ENCODE results near the gene MTARC2. TPM values are rescaled to one million over a fixed set of nuclear protein-coding genes. Genes with fewer than 3 reads are reported as not detected.

The MTARC2 gene
- total RNA-seq, 1 experiment from 2014 or later = 13.3 TPM

DNA sequence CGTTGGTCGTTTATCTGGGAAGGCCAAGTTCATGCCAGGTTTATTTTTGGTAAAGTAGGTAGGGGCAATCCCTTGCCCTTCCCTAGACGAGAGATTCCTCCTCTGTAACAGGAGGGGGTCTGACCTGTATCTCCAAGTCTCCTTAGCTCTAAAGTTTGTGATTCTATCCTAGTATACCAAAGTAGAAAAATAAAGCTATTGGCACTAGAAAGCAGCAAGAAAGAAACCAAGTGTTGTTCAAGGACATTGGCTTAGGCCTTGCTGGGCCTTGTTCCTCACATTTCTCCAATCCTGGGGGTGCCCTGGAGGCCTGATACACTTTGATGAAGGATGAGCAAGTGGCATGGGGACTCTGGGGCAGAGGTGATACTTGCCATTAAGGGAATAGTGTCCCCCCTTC, 814 bp downstream of the MTARC2 start:
- Histone ChIP-seq H3K27me3 (ENCODE audit: low read length) (no peaks in the 10 kb centered on the region), H3F3A (ENCODE audit: low read length, unreplicated experiment) (no peaks in the 10 kb centered on the region), H3K9ac (ENCODE audit: low read length) (peak overlapping the region; percentile 76), H3K36me3 (ENCODE audit: low read depth, low read length) (no peaks in the 10 kb centered on the region), H3K27ac (ENCODE audit: low read length) (no peak overlapping the region), H3K4me3 (ENCODE audit: low read length) (peak overlapping the region; percentile 88), H3K4me1 (ENCODE audit: insufficient read depth, low read length) (peaks cover 34% of the 10 kb centered on the region), H3K79me2 (ENCODE audit: low read length) (peaks cover 52% of the 10 kb centered on the region), H3K4me2 (ENCODE audit: low read length) (peak overlapping the region; percentile 83), H3K9me2 (replicated peaks; ENCODE audit: low read length) (no peaks in the 10 kb centered on the region), H2AFZ (ENCODE audit: low read length) (peak overlapping the region; percentile 89), H3K9me3 (ENCODE audit: low read length) (no peaks in the 10 kb centered on the region), H4K20me1 (ENCODE audit: low read length) (peaks cover 15% of the 10 kb centered on the region; the same call in 1 of the 2 replicates)
- TF ChIP-seq EZH2 (IDR thresholded peaks at IDR 0.05; ENCODE audit: low read length, unreplicated experiment) (no peak), EZH2phosphoT487 (IDR thresholded peaks at IDR 0.05; ENCODE audit: borderline replicate concordance, low read length) (no peak)
- TF ChIP-seq, protein P1, sequence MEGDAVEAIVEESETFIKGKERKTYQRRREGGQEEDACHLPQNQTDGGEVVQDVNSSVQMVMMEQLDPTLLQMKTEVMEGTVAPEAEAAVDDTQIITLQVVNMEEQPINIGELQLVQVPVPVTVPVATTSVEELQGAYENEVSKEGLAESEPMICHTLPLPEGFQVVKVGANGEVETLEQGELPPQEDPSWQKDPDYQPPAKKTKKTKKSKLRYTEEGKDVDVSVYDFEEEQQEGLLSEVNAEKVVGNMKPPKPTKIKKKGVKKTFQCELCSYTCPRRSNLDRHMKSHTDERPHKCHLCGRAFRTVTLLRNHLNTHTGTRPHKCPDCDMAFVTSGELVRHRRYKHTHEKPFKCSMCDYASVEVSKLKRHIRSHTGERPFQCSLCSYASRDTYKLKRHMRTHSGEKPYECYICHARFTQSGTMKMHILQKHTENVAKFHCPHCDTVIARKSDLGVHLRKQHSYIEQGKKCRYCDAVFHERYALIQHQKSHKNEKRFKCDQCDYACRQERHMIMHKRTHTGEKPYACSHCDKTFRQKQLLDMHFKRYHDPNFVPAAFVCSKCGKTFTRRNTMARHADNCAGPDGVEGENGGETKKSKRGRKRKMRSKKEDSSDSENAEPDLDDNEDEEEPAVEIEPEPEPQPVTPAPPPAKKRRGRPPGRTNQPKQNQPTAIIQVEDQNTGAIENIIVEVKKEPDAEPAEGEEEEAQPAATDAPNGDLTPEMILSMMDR (conservative IDR thresholded peaks at IDR 0.05; ENCODE audit: low read depth, low read length) = no peak
- intact Hi-C loops (cut with micrococcal nuclease) = loop anchor here (1.0 to 5.0 kb wide), 3 partner anchors 15 to 477 kb away; partner anchors contain the start of genes MTARC1 and RAB3GAP2
- CTCF ChIA-PET = no interaction called here
- TSS peak; percentile 59 for BruUV-seq (replicated peaks)
- peak; percentile 21 for DNase-seq
- POLR2A ChIA-PET (ENCODE audit: unreplicated experiment) = interaction anchor here (0.9 to 1.3 kb wide), 2 partner anchors 15 to 68 kb away, joined by 3 to 17 read pairs; no protein-coding TSS in a partner anchor
- ATAC-seq = no peak

DNA sequence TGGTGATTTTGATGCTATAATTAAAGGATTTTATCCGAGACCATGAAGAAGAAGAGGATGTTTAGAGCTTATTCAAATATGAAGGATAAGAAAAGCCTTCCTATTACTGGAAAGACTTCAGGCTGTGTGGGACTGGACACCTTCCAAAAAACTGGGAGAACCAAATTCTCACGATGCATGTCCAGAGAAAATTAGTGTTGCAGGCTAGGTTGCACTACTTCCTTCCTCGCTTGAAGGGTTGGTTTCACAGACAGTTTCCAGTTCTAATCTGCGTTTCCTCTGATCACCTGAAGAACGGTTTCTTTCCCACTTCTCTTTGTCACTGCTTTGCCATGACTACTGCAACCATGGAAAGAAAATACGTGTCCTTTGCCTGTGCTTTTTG, 2.0 kb downstream of the MTARC2 start:
- Histone ChIP-seq H3K9me3 (ENCODE audit: low read length) (no peaks in the 10 kb centered on the region), H2AFZ (ENCODE audit: low read length) (no peak overlapping the region), H3K9me2 (replicated peaks; ENCODE audit: low read length) (no peaks in the 10 kb centered on the region), H3K4me2 (ENCODE audit: low read length) (peak overlapping the region; percentile 83), H3K27me3 (ENCODE audit: low read length) (no peaks in the 10 kb centered on the region), H4K20me1 (ENCODE audit: low read length) (peaks cover 15% of the 10 kb centered on the region; the same call in 1 of the 2 replicates), H3K4me1 (ENCODE audit: insufficient read depth, low read length) (peaks cover 34% of the 10 kb centered on the region), H3F3A (ENCODE audit: low read length, unreplicated experiment) (no peaks in the 10 kb centered on the region), H3K79me2 (ENCODE audit: low read length) (peaks cover 56% of the 10 kb centered on the region), H3K4me3 (ENCODE audit: low read length) (peak overlapping the region; percentile 26), H3K27ac (ENCODE audit: low read length) (no peak overlapping the region), H3K9ac (ENCODE audit: low read length) (no peak overlapping the region), H3K36me3 (ENCODE audit: low read depth, low read length) (peaks cover 4% of the 10 kb centered on the region; the same call in 1 of the 2 replicates)
- DNase-seq (no peak), ATAC-seq (no peak)
- BruUV-seq (replicated peaks) = no TSS peak
- CTCF ChIA-PET = interaction anchor here (0.7 kb wide), 1 partner anchor 58 kb away, joined by 3 read pairs; no protein-coding TSS in a partner anchor
- TF ChIP-seq EZH2 (IDR thresholded peaks at IDR 0.05; ENCODE audit: low read length, unreplicated experiment) = no peak
- TF ChIP-seq EZH2phosphoT487 (IDR thresholded peaks at IDR 0.05; ENCODE audit: borderline replicate concordance, low read length) = no peak
- TF ChIP-seq, protein P1 (conservative IDR thresholded peaks at IDR 0.05; ENCODE audit: low read depth, low read length) = no peak
- POLR2A ChIA-PET (ENCODE audit: unreplicated experiment) = no interaction called here
- intact Hi-C loops (cut with micrococcal nuclease) = no loop called here

DNA sequence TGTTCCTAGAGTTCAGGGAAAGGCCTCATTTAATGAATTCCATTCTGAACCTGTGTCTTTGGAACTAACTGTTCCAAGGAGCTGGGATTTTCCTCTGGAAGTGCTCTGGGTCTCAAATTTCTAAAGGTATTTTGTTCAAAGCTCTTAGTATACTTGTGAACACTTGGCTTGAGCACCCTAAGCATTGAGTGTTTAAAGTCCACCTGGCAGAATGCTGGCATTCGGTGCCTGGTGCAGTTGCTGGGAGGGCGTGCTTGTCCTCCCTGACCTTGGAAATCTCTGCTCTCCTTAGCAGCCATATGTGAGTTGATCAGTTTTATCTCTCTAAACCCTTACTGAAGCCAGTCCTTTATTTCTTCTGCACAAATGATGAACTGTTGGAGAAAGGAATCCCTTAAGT, 3.0 kb downstream of the MTARC2 start:
- ChIA-PET CTCF (interaction anchor here (0.6 kb wide), 1 partner anchor 544 kb away, joined by 3 read pairs; no protein-coding TSS in a partner anchor), POLR2A (ENCODE audit: unreplicated experiment) (no interaction called here)
- Histone ChIP-seq H3K4me3 (ENCODE audit: low read length) (no peak overlapping the region), H3K27me3 (ENCODE audit: low read length) (no peaks in the 10 kb centered on the region), H3K4me2 (ENCODE audit: low read length) (peak overlapping the region; percentile 83), H4K20me1 (ENCODE audit: low read length) (peaks cover 15% of the 10 kb centered on the region; the same call in 1 of the 2 replicates), H2AFZ (ENCODE audit: low read length) (no peak overlapping the region), H3F3A (ENCODE audit: low read length, unreplicated experiment) (no peaks in the 10 kb centered on the region), H3K36me3 (ENCODE audit: low read depth, low read length) (peaks cover 12% of the 10 kb centered on the region; the same call in 1 of the 2 replicates), H3K4me1 (ENCODE audit: insufficient read depth, low read length) (peaks cover 34% of the 10 kb centered on the region), H3K27ac (ENCODE audit: low read length) (no peak overlapping the region), H3K9ac (ENCODE audit: low read length) (no peak overlapping the region), H3K9me3 (ENCODE audit: low read length) (no peaks in the 10 kb centered on the region), H3K9me2 (replicated peaks; ENCODE audit: low read length) (no peaks in the 10 kb centered on the region), H3K79me2 (ENCODE audit: low read length) (peaks cover 56% of the 10 kb centered on the region)
- intact Hi-C loops (cut with micrococcal nuclease) = no loop called here
- BruUV-seq (replicated peaks) = no TSS peak
- TF ChIP-seq EZH2phosphoT487 (IDR thresholded peaks at IDR 0.05; ENCODE audit: borderline replicate concordance, low read length) (no peak), EZH2 (IDR thresholded peaks at IDR 0.05; ENCODE audit: low read length, unreplicated experiment) (no peak)
- TF ChIP-seq, protein P1 (conservative IDR thresholded peaks at IDR 0.05; ENCODE audit: low read depth, low read length) = no peak
- DNase-seq (no peak), ATAC-seq (no peak)

All from PC-3 (cell line).